GM18951 (cell line): ENCODE results near the gene AQP12A.
"Not testable (repeated sequence)": the region's sequence is repeated elsewhere in the genome, so short reads cannot be mapped to it uniquely, and the experiment has no call there.

Experiments
- POLR2A ChIP-seq: IDR thresholded peaks from 4 replicates; pipeline ENCODE4 v1.6.1; 2011; ENCODE audit warnings: mild to moderate bottlenecking; ENCODE audit not compliant: insufficient read length, insufficient read depth; ENCODE audit errors: extremely low read depth
- in situ Hi-C: fragments of 300-500 bp; cut with MboI; formaldehyde crosslinking; loops from one replicate; pipeline ENCODE4 v1.12.0; 2022; ENCODE audit warnings: low sequenced_read_pairs, mixed read lengths, inconsistent platforms; ENCODE audit not compliant: unreplicated experiment

Gene AQP12A

GRCh38 chr2:240691631-240692420 is at the start of gene AQP12A:
Gene AQP12A, plus strand, starts transcription at chr2:240691866. Its CDS starts 48 bp downstream, at chr2:240691914.
- in situ Hi-C loops: not testable (repeated sequence)

DNA sequence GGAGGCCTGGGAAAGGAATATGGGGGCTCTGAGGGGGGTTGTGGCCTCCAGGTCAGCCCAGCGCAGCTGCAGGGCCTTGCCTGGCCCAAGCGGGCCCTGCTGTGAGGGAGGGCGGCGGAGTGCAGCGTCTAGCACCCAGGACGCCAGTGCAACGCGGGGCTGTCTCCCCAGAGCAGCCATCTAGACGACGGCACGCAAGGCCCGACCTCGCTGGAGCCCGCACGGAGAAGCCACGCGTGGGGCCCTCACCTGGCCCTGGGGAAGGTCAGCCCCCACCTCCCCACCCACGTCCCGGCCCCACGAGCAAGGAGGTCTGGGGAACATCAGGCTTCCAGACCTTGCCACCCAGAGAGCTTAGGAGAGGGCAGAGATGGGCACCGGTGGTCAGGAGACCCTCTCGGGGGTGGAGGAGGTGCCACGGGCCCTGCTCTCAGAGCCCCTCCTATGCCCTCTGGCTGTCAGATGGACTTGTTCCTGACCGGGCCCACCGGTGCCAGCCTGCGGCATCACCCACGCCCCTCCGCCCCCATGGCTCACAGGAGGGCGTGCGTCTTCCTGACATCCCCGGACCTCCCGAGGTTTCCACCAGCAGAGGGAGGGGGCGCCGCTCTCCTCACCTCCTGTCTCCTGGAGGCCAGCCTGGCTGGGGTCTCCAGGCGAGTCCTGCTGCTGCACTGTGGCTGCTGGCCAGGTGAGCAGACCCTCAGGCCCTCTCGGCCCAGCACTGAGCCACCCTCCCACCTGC is 49.4 kb upstream of the AQP12A start:
- no peak for TF ChIP-seq POLR2A
- in situ Hi-C loops: no loop called here

DNA sequence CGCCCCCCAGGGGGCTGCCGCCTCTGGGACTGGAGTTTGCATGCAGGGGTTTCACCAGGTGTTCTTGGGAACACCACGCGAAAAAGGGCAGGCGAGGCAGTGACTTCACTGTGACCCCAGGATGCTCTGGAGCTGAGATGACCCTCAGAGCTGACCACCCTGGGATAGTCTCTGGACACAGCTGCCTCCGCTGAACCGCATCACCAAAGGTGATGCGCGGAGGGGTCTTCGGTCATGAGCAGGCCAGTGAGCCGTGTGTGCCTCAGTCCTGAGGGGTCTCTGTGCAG is 48.9 kb upstream of the AQP12A start:
- no peak for TF ChIP-seq POLR2A
- in situ Hi-C loops: no loop called here

DNA sequence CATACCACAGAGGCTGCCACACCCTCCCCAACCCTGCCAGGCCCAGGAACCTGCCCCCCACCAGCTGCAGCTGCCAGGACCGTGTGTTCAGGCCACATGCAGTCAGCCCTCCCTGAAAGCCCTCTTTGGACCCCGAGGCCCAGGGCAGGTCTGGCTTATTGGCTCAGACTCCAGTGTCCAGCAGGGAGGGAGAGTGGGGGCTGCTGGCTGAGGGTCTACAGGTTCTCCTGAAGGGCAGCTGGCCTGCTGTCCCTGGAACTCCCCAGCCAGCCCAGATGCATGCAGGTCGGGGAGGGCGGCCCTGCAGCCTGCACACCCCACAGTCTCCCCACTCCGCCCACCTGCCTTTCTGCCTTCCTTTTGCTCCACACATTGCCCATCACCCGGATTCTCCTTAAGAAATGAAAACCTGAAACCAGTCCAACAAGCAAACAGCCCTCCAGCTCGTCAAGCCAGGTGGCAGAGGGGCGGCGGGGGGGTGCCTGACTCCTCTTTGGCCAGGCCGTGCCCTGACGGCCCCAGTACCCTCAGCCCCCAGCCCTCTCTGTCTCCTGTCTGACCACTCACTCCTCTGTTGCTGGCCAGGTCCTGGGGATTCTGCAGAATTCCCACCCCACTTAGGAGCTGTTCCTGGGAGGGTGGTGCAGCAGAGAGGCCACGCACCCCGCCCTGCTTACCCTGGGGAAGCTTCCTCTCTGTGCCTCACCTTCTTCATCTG is 48.4 kb upstream of the AQP12A start:
- in situ Hi-C loops: no loop called here
- no peak for TF ChIP-seq POLR2A

- in situ Hi-C loops: no loop called here
- no peak for TF ChIP-seq POLR2A
These were observed 47.9 kb upstream of the AQP12A start for GRCh38 chr2:240643811-240644150.

GRCh38 chr2:240644171-240644651 is 47.5 kb upstream of the AQP12A start:
- in situ Hi-C loops: no loop called here
- TF ChIP-seq POLR2A: no peak

DNA sequence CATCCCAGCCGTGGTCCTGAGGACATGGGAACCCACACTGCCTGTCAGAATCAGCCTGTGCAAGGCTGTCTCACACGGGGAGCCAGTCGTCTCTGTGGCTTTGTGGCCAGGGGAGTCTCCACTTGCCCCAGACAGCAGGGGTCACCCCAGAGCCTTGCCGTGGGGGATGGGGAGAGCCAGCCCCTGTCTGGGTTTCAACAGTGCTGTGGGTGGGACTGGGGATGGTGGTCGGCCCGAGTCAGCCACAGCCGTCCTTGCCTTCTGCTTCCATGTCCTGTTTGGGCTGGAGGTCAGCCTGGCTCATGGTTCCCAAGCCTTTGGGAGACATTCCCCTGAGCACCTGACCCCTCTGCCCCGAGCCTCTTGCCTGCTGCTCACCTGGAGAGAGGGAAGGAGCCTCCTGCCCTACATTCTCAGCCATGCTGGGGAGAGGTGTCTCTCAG is 46.8 kb upstream of the AQP12A start:
- no peak for TF ChIP-seq POLR2A
- in situ Hi-C loops: no loop called here

GRCh38 chr2:240645346-240645745 is 46.3 kb upstream of the AQP12A start:
- TF ChIP-seq POLR2A: no peak
- in situ Hi-C loops: no loop called here

GRCh38 chr2:240645801-240646175 is 45.9 kb upstream of the AQP12A start:
- in situ Hi-C loops: no loop called here
- no peak for TF ChIP-seq POLR2A

- in situ Hi-C loops: no loop called here
- TF ChIP-seq POLR2A: no peak
These were observed 45.3 kb upstream of the AQP12A start for GRCh38 chr2:240646176-240646899.

- TF ChIP-seq POLR2A: no peak
- in situ Hi-C loops: no loop called here
These were observed 44.7 kb upstream of the AQP12A start for GRCh38 chr2:240646900-240647502.

DNA sequence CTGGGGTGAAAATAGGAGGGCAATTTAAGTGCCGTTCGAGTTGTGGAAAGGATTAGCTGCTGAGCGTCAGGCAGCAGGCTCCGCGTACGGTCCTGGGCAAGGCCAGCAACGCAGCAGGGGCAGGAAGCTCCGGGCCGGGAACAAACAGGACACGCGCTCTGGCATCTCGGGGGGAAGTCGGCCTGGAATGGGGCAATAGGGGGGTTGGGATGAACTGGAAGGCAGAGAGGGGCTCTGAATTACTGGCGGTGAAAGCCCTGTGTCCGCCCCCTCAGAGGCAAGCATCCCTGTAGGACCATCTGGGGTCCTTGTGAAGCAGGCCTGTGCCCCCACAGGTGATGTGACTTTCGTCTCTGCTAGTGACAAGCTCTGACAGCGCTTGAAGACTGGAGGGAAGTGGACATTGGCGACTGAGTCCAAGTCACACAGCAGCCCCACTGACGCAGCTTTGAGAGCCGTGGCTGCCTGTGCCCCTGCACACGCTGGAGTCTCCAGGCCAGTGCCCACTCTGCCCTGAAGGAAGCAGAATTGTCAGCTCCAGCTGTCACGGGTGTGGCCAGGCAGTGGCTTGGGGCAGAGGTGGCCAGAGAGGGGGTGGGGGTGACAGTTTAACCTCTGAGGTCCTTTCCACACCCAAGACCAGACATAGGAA is 44.0 kb upstream of the AQP12A start:
- TF ChIP-seq POLR2A: no peak
- in situ Hi-C loops: no loop called here
